DMS114 treated with DMSO at 0.1 percent for 48 hours (cell line): ENCODE data around the gene RAB3IL1.

Source experiments
- DNase-seq: peaks from one replicate; lab custom pipeline; 2025; ENCODE audit not compliant: unreplicated experiment; lab: John Stamatoyannopoulos, UW

RAB3IL1 gene

GRCh38 chr11:61847914-61848581 lies 69.3 kb downstream of the RAB3IL1 start:
- DNase-seq: no peak
